Measurements from ENCODE around the gene COL1A1. TPM values are rescaled to one million over a fixed set of nuclear protein-coding genes. Genes with fewer than 3 reads are reported as not detected.
A peak's percentile ranks its signal among the peaks of the same experiment; 100 is the strongest.

COL1A1 gene
- total RNA-seq, 4 donors from 2014 or later, result 11.3 to 287 (median 31.9) TPM

DNA sequence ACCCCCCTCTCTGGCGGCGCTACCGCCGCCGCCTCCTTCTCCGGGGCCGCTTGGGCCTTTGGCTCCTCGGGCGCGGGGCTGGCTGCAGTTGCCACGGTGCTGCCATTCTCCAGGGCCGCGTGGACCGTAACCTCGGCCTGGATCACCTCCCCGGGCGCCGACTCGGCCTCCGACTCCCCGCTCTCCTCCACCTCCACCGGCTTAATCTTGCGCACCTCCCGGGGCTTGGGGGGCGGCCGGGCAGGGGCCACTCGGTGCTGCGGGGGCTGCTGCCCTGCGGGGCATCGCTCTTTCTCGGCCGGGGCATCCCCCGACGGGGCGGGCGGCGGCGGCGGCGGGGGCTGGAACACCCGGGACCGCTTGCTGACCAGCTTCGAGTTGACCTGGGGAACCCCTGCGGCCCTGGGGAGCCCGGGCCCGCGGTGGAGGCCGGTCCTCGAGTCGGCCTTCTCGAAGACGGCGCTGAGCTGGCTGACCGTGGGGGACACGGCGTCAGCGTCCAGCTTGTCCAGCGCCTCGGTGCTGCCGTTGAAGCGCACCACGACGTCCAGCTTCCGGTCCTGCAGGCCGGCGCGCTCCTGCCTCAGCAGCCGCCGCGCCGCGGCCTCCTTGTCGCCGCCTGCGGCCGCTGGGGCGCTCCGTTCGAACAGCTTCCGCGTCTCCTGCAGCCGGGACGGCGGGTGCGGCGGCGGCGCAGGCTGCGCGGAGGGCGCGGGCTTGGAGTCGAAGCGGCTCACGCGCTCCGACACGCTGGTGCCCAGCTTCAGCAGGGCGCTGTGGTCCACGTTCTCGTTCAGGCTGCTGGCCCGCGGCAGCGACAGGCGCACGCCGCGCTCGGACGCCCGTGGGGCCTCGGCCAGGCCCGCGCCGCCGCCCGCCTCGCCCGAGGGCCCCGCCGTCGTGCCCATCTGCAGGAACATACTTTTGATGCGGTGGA is 51.7 kb downstream of the COL1A1 start:
- no peaks in the 10 kb centered on the region for H3K9me3 ChIP-seq
- H3K27ac ChIP-seq, result peak overlapping the region; percentile 86 to 99 (median 96)
- peak overlapping the region; percentile 90 to 98 (median 92) for H3K4me3 ChIP-seq
- peak; percentile 53 to 85 (median 82) for DNase-seq
- peak in 1 of 2 donors; percentile 27 for TF ChIP-seq POLR2A (IDR thresholded peaks at IDR 0.05)
- TF ChIP-seq CTCF (IDR thresholded peaks at IDR 0.05), result peak in 4 of 6 experiments; percentile 16 to 48 (median 38)
- H3K27me3 ChIP-seq, result no peaks in the 10 kb centered on the region
- H3K4me1 ChIP-seq, result peaks cover 8 to 70% (median 24%) of the 10 kb centered on the region in 4 donors
- H3K36me3 ChIP-seq, result peaks cover 0 to 10% (median 0%) of the 10 kb centered on the region in 3 donors

- peak overlapping the region; percentile 90 to 98 (median 92) for H3K4me3 ChIP-seq
- DNase-seq, result no peak
- peaks cover 0 to 16% (median 0%) of the 10 kb centered on the region in 3 donors for H3K36me3 ChIP-seq
- H3K27ac ChIP-seq, result peak overlapping the region; percentile 86 to 99 (median 96)
- no peaks in the 10 kb centered on the region for H3K27me3 ChIP-seq
- no peak for TF ChIP-seq POLR2A (IDR thresholded peaks at IDR 0.05)
- TF ChIP-seq CTCF (IDR thresholded peaks at IDR 0.05), result no peak
- H3K4me1 ChIP-seq, result peaks cover 8 to 68% (median 27%) of the 10 kb centered on the region in 4 donors
- no peaks in the 10 kb centered on the region for H3K9me3 ChIP-seq
Observed at GRCh38 chr17:50149091-50149416, 52.4 kb downstream of the COL1A1 start.

- Histone ChIP-seq H3K27ac (peak overlapping the region; percentile 86 to 99 (median 96)), H3K9me3 (no peaks in the 10 kb centered on the region), H3K4me1 (peaks cover 8 to 66% (median 28%) of the 10 kb centered on the region in 4 donors), H3K4me3 (peak overlapping the region; percentile 90 to 98 (median 92)), H3K36me3 (peaks cover 0 to 22% (median 0%) of the 10 kb centered on the region in 3 donors), H3K27me3 (no peaks in the 10 kb centered on the region)
- DNase-seq, result peak; percentile 87 to 90 (median 89)
- TF ChIP-seq POLR2A (IDR thresholded peaks at IDR 0.05) (no peak), CTCF (IDR thresholded peaks at IDR 0.05) (peak in 3 of 6 experiments; percentile 31 to 40 (median 39))
Observed at GRCh38 chr17:50148226-50149090, 53.0 kb downstream of the COL1A1 start.

GRCh38 chr17:50147841-50148225 is 53.6 kb downstream of the COL1A1 start:
- Histone ChIP-seq H3K27me3 (no peaks in the 10 kb centered on the region), H3K36me3 (peaks cover 0 to 28% (median 0%) of the 10 kb centered on the region in 3 donors), H3K9me3 (no peaks in the 10 kb centered on the region), H3K4me3 (peak overlapping the region; percentile 90 to 98 (median 92)), H3K4me1 (peaks cover 8 to 60% (median 31%) of the 10 kb centered on the region in 4 donors), H3K27ac (peak overlapping the region; percentile 86 to 99 (median 96))
- no peak for TF ChIP-seq POLR2A (IDR thresholded peaks at IDR 0.05)
- TF ChIP-seq CTCF (IDR thresholded peaks at IDR 0.05), result no peak
- peak; percentile 44 to 82 (median 74) for DNase-seq
